HG03280 (cell line): ENCODE data around the gene DST.

ENCODE experiments used
- ATAC-seq: cut with Tn5 transposase; IDR thresholded peaks from one replicate; pipeline ENCODE4 v1.9.1; 2021; ENCODE audit warnings: mild to moderate bottlenecking, moderate library complexity; ENCODE audit not compliant: unreplicated experiment

The DST gene

GRCh38 chr6:56642366-56643261, at the start of gene DST:
Gene DST, minus strand, starts transcription at chr6:56642889.
- no peak for ATAC-seq

GRCh38 chr6:56691814-56692213, 49.1 kb upstream of the DST start:
- ATAC-seq, result no peak

- ATAC-seq, result no peak
Observed at GRCh38 chr6:56691286-56691595, 48.6 kb upstream of the DST start.

GRCh38 chr6:56690519-56691285, 48.0 kb upstream of the DST start:
- no peak for ATAC-seq

- no peak for ATAC-seq
Observed at GRCh38 chr6:56689663-56690062, 47.0 kb upstream of the DST start.

- ATAC-seq, result peak; percentile 71
Observed at GRCh38 chr6:56689114-56689513, 46.4 kb upstream of the DST start.

- ATAC-seq, result no peak
Observed at GRCh38 chr6:56688521-56688920, 45.8 kb upstream of the DST start.

GRCh38 chr6:56687551-56687950, 44.9 kb upstream of the DST start:
- ATAC-seq, result no peak

- ATAC-seq, result no peak
Observed at GRCh38 chr6:56686429-56686828, 43.7 kb upstream of the DST start.

GRCh38 chr6:56685994-56686393, 43.3 kb upstream of the DST start:
- ATAC-seq, result no peak

- ATAC-seq, result no peak
Observed at GRCh38 chr6:56685102-56685733, 42.5 kb upstream of the DST start.

GRCh38 chr6:56684342-56685101, 41.8 kb upstream of the DST start:
- ATAC-seq, result no peak

GRCh38 chr6:56683882-56684281, 41.2 kb upstream of the DST start:
- no peak for ATAC-seq

- ATAC-seq, result no peak
Observed at GRCh38 chr6:56682635-56683034, 39.9 kb upstream of the DST start.

- no peak for ATAC-seq
Observed at GRCh38 chr6:56677559-56677958, 34.9 kb upstream of the DST start.

- no peak for ATAC-seq
Observed at GRCh38 chr6:56671651-56672461, 29.2 kb upstream of the DST start.

GRCh38 chr6:56671160-56671559, 28.5 kb upstream of the DST start:
- no peak for ATAC-seq

GRCh38 chr6:56669041-56669440, 26.4 kb upstream of the DST start:
- no peak for ATAC-seq

- no peak for ATAC-seq
Observed at GRCh38 chr6:56668158-56668557, 25.5 kb upstream of the DST start.

GRCh38 chr6:56667336-56667735, 24.6 kb upstream of the DST start:
- no peak for ATAC-seq
